Measurements from ENCODE around the gene TMEM164.
A peak's percentile ranks its signal among the peaks of the same experiment; 100 is the strongest.
"Not testable (repeated sequence)": the region's sequence is repeated elsewhere in the genome, so short reads cannot be mapped to it uniquely, and the experiment has no call there.

Gene TMEM164

GRCh38 chrX:110002300-110003166, at the start of gene TMEM164:
Gene TMEM164 (plus strand): TSS chrX:110003114. CDS start chrX:110003775, 661 bp downstream.
- peak; percentile 94 for DNase-seq

- no peak for DNase-seq
Observed at GRCh38 chrX:109954333-109954732, 48.6 kb upstream of the TMEM164 start.

- no peak for DNase-seq
Observed at GRCh38 chrX:109954955-109955354, 48.0 kb upstream of the TMEM164 start.

GRCh38 chrX:109958266-109958665, 44.6 kb upstream of the TMEM164 start:
- DNase-seq = no peak

GRCh38 chrX:109959356-109959871, 43.5 kb upstream of the TMEM164 start:
- DNase-seq = no peak

GRCh38 chrX:109964390-109964789, 38.5 kb upstream of the TMEM164 start:
- no peak for DNase-seq

GRCh38 chrX:109966246-109966645, 36.7 kb upstream of the TMEM164 start:
- no peak for DNase-seq

GRCh38 chrX:109967156-109967555, 35.8 kb upstream of the TMEM164 start:
- no peak for DNase-seq

GRCh38 chrX:109970841-109971240, 32.1 kb upstream of the TMEM164 start:
- not testable (repeated sequence) for DNase-seq

- no peak for DNase-seq
Observed at GRCh38 chrX:109974906-109975655, 27.8 kb upstream of the TMEM164 start.

GRCh38 chrX:109985210-109985609, 17.7 kb upstream of the TMEM164 start:
- DNase-seq = not testable (repeated sequence)

- no peak for DNase-seq
Observed at GRCh38 chrX:109987884-109988283, 15.0 kb upstream of the TMEM164 start.

- no peak for DNase-seq
Observed at GRCh38 chrX:109990582-109991276, 12.2 kb upstream of the TMEM164 start.

GRCh38 chrX:109992203-109992602, 10.7 kb upstream of the TMEM164 start:
- no peak for DNase-seq

GRCh38 chrX:109995155-109995554, 7.8 kb upstream of the TMEM164 start:
- no peak for DNase-seq

GRCh38 chrX:109997786-109998452, 5.0 kb upstream of the TMEM164 start:
- DNase-seq = no peak

GRCh38 chrX:110000000-110000399, 2.9 kb upstream of the TMEM164 start:
- DNase-seq = no peak

- no peak for DNase-seq
Observed at GRCh38 chrX:110000847-110001713, 1.8 kb upstream of the TMEM164 start.

- DNase-seq = peak; percentile 68
Observed at GRCh38 chrX:110001740-110002299, 1.1 kb upstream of the TMEM164 start.

- peak; percentile 28 for DNase-seq
Observed at GRCh38 chrX:110003167-110004156, 548 bp downstream of the TMEM164 start.

Measured in NCI-H1092 treated with DMSO at 0.1 percent for 48 hours (cell line).